C4-2B (cell line): ENCODE results near the gene ADCY10.

Experiments used
- ZFX ChIP-seq: fragments of 450-650 bp; IDR thresholded peaks from 2 replicates; pipeline ENCODE4 v1.6.1; 2017
- TF ChIP-seq, protein P1 (sequence below): fragments of 450-650 bp; conservative IDR thresholded peaks from 2 replicates; pipeline ENCODE4 v1.5.1; 2017; ENCODE audit warnings: mild to moderate bottlenecking

DNA sequence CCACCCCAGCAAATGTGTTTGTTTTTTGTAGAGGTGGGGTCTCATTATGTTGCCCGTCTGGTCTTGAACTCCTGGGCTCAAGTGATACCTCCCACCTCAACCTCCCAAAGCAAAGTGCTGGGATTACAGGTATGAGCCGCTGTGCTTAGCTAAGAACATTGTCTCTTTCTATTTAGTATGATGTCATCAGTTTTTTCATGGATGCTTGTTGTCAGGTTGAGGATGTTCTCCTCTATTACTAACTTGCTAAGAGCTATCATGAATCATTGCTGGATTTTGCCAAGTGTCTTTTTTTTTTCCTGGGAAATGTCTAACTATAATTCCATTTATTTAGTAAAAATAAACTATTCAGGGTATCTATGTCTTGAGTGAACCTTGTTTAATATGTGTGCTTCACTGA, 42.0 kb upstream of the ADCY10 start:
- TF ChIP-seq, protein P1, sequence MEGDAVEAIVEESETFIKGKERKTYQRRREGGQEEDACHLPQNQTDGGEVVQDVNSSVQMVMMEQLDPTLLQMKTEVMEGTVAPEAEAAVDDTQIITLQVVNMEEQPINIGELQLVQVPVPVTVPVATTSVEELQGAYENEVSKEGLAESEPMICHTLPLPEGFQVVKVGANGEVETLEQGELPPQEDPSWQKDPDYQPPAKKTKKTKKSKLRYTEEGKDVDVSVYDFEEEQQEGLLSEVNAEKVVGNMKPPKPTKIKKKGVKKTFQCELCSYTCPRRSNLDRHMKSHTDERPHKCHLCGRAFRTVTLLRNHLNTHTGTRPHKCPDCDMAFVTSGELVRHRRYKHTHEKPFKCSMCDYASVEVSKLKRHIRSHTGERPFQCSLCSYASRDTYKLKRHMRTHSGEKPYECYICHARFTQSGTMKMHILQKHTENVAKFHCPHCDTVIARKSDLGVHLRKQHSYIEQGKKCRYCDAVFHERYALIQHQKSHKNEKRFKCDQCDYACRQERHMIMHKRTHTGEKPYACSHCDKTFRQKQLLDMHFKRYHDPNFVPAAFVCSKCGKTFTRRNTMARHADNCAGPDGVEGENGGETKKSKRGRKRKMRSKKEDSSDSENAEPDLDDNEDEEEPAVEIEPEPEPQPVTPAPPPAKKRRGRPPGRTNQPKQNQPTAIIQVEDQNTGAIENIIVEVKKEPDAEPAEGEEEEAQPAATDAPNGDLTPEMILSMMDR: no peak
- no peak for TF ChIP-seq ZFX
